NOMO-1 (cell line): Measurements from ENCODE around the gene KRTAP4-3.
"Not testable (repeated sequence)": the region's sequence is repeated elsewhere in the genome, so short reads cannot be mapped to it uniquely, and the experiment has no call there.

Source experiments
- DNase-seq, 2 experiments: peaks; one replicate each; lab custom pipeline; 2025; ENCODE audit not compliant: unreplicated experiment in 2 of 2; lab: John Stamatoyannopoulos, UW

The KRTAP4-3 gene

DNA sequence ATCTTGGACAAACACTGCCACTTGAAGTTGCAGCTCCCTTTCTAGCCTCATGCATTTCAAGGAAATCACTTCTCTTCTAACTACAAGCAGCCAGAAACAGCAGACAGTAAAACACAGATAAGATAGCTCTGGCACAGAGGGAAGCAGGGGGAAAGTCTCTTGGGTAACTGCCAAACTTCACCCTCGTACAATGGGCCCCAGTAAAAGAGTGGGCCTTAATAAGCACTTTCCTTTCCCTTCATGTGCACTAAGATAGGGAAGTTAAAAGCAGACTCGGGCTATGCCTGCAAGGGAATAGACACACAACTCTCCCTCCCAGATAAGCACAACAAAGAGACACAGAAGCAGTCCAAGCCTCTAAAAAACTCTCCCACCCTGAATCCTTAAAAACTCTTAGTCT lies 14.2 kb downstream of the KRTAP4-3 start:
- DNase-seq: no peak

DNA sequence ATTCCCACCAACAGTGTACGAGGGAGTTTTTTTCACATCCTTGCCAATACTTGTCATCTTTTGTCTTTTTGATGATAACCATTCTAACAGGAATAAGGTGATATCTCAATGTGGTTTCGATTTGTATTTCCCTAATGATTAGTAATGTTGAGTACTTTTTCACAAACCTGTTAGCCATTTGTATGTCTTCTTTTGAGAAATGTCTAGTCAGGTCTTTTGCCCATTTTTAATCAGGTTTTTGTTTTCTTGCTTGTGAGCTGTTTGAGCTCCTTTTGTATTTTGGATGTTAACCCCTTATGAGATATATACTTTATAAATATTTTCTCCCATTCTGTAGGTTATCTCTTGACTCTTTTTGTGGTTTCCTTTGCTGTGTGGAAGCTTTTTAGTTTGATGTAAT lies 16.5 kb downstream of the KRTAP4-3 start:
- no peak for DNase-seq

DNA sequence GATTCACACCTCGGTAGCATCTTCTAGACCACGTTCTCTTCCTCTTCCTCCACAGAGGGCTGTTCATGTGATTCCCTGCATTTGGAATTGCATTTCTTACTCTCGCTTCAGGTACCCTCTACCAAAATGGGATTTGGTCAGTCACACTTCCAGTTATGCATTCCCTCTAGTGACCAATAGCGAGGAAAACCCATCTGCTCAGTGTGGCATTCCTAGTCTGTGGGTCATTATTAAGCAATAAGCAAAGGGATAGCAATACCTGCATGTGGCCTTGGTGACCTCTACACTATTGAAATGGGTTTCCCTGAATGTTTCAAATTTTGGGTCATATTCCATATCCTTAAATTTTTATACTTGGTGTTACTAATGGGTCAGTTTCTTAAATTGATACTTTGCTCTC lies 18.0 kb downstream of the KRTAP4-3 start:
- DNase-seq: no peak

DNA sequence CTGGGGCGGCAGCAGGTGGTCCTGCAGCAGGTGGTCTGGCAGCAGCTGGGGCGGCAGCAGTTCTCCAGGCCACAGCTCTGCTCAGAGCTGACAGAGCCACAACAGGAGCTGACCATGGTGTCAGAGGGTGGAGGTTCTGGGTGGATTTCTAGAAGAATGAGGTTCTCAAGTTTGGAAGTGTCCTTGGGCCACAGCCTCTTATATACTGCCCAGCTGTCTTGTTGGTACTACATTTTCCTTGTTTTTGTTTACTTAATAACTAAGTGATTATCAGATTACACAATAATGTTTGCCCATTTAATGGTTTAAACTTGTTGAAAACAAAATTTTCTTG lies 18.4 kb downstream of the KRTAP4-3 start, which contains the start of gene KRTAP4-5:
KRTAP4-5 (minus strand) TSS at position 174 of the 334 bp plus-strand sequence; CDS start at position 116, 58 bp downstream.
- no peak for DNase-seq

DNA sequence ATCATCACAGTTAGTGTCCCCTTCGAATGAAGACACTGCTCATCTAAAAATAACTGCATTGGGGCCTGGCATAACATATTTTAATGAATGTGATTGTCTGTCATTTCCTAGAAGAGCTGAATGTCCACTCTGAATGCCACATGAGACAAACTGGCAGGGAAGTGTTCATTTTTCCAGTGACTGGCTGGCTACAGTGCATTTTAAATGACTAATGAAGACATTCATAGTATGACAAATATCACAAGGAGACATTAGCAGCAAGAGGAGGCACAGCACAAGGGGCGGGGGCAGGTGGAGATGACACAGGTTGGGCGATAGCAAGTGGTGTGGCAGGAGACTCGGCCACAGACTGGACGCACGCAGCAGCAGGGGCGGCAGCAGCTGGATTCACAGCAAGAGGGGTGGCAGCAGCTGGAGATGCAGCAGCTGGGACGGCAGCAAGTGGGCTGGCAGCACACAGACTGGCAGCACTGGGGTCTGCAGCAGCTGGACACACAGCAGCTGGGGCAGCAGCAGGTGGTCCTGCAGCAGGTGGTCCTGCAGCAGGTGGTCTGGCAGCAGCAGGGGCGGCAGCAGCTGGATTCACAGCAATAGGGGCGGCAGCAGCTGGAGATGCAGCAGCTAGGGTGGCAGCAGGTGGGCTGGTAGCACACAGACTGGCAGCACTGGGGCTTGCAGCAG lies 18.9 kb downstream of the KRTAP4-3 start:
- not testable (repeated sequence) for DNase-seq

DNA sequence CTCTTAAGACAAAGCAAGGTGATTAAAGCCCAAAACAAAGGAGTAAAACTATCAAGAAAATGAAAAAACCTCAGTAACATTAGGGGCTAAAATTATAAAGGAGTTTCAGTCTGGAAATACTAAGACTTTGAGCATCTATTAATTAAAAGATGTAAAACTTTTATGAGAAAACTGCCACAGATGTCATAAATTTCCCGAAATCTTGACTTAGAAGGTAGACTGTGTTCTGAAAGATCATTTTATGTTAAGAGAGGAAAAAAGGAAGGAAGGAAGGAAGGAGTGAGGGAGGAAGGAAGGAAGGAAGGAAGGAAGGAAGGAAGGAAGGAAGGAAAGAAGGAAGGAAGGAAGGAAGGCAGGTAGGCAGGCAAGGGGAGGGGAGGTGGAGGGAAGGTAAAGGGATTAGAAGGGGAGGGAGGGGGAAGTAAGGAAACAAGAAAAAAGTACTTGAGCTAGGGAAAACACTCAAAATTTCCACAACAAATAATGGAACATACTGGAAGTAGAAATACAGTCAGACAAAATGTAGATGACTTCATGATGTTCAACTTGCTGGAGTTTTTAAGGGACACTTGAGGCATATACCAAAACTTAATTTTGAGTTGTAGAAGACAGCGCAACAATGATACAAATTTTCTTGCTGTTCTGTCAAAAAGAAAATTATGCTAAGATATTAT lies 20.4 kb downstream of the KRTAP4-3 start:
- DNase-seq: no peak

DNA sequence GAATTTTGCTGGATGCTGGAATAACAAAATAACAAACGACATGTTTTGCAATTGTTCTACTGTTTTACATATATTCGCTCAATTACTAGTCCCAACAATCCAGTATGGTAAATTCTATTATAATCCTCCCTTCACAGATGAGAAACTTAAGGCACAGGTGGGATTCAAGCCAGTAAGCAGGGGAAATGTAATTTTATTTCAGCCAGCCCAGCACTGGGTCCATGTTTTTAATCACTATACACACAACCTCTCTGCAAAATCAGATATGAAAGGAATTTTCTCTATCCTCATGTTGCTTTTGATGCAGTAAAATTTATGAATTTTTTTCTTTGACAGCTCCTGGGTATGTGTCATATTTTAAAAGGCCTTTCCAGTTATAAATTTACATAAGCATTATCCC lies 22.8 kb downstream of the KRTAP4-3 start:
- DNase-seq: no peak

DNA sequence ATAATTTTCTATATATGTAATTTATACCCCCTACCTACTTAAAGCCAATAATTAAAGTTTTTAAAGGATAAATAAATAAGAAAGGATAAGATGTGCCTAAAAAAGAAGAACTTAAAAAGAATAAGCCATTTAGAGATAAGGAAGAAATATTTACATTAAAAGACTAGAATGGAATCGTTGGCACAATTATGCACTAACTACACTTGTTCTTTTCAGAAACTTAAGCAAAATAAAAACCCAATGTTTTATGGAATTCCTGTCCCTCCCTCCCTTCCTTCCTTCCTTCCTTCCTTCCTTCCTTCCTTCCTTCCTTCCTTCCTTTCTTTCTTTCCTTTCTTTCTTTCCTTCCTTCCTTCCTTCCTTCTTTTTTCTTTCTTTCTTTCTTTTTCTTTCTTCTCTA lies 23.2 kb downstream of the KRTAP4-3 start:
- no peak for DNase-seq

DNA sequence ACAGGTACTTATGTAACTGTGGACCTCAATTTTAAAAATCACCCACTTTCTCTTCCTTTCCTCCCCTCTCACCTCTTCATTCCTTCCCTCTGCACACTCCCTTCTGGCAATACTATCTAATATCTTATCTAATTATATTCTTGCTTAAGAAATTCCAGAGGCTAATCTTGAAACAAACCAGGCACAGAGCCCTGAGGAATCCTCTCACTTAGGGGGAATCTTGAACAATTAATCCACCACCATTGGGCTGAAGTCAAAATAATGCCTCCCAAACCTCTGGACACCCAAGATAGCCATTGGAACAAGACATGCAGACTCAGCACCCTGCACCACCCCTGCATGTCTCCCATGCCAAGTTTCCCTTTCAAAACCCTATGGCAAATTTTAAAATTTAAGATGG lies 26.7 kb downstream of the KRTAP4-3 start:
- no peak for DNase-seq

DNA sequence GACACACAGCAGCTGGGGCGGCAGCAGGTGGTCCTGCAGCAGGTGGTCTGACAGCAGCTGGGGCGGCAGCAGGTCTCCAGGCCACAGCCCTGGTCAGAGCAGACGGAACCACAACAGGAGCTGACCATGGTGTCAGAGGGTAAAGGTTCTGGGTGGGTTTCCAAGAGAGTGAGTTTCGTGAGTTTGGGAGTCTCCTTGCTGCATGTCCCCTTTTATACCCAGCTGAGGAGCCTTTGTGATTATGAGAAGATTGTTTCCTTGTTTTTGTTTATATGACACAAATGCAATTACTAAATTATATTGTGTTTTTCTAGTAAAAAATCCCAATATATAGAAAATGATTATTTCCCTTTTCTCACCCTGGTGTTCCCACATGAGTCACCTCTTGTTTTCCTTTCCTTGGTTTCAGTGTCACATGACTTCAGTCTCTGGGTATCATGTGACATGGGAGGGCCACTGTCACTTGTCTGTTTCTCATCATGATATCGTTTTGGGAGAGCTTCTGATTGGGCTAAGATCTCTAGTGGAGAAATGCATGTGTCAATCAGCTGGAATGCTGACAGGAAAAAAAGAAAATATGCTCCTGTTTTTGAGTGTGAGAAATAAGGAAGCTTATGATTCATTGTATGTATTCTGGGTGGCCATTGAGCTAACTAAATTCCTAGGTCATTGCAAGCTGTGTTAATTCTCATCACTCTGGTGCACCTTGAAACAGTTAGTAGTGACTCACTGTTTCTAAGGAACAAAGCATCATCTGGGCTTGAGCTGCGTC lies 27.5 kb downstream of the KRTAP4-3 start, which contains the start of gene KRTAP4-6:
KRTAP4-6 (minus strand) TSS at position 185 of the 772 bp plus-strand sequence; CDS start at position 128, 57 bp downstream.
- DNase-seq: no peak

DNA sequence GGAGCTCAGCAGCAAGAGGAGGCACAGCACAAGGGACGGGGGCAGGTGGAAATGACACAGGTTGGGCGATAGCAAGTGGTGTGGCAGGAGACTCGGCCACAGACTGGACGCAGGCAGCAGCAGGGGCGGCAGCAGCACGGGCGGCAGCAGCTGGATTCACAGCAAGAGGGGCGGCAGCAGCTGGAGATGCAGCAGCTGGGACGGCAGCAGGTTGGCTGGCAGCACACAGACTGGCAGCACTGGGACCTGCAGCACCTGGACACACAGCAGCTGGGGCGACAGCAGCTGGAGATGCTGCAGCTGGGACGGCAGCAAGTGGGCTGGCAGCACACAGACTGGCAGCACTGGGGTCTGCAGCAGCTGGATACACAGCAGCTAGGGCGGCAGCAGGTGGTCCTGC lies 28.2 kb downstream of the KRTAP4-3 start:
- DNase-seq: not testable (repeated sequence)

DNA sequence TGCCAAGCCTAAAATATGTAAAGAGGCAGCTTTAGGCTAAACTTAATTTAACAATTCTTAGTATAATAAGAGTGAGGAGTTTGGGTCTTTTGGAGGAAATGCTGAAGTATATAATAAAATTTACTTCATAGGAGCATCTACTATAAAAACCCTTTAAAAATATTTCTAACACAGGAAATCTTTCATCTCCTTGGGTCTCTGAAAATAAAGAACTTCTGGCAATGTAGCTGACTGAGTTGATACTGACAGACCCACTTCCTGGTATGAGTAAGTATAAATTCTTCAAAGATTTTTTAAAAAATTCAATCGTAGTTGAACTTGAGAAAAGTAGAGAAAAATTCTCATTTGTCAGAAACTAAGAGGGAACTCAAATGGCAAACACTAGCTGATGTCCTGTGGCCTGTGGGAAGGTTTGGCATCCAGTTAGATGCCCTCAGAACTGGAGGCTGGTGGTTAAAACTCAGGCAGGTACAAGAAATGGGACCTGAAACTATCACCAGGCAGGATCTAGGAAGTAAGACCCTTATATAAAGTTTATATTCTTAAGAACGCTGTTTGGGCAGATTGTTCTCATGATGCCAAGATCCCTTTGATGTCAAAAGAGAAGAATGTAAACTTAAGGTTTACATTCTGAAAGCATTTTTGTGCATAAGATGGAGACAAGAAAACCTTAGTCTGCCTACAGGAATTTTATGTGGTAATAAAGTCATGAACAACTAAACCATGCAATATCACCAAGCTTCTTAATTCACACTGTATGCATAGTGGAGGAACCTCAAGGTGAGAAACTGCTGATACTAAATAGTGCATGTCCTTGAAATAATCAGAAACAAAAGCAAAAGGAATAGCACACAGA lies 33.9 kb downstream of the KRTAP4-3 start:
- DNase-seq: no peak

DNA sequence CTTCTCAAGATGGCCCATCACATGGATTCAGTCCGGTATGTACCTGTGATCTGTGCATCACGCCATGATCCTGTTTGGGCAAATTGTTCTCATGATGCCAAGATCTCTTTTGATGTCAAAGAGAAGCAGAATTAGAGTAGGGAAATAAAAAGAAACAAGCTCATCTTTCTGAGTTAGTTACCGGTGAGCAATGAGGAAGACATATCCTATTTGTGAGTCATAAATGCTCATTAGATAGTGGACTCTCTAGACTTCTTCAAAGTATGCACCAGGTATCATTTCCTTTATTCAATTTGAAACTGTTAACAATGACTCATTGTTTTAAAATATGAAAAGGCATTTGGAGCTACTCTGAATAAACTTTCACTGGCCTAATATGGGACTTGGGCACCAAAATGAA lies 36.0 kb downstream of the KRTAP4-3 start:
- peak in 1 of 2 experiments; percentile 51 for DNase-seq

DNA sequence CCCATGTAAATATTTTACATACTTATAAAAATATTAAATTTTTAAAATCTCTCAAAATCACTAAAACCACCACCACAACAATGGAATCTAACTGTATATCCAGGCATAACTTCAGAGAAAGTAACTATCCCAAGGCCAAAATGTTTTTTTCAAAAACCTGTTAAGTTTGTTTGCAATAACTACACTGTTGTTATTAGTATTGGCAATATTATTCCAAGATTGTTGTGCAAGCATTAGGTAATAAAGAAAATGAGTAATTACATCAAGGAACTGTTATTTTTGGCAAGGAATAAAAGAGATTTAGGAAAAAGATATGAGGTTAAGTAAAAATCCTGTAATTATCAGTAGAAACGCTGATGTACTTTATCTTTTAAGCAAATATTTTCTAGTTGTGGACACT lies 40.6 kb downstream of the KRTAP4-3 start:
- no peak for DNase-seq

DNA sequence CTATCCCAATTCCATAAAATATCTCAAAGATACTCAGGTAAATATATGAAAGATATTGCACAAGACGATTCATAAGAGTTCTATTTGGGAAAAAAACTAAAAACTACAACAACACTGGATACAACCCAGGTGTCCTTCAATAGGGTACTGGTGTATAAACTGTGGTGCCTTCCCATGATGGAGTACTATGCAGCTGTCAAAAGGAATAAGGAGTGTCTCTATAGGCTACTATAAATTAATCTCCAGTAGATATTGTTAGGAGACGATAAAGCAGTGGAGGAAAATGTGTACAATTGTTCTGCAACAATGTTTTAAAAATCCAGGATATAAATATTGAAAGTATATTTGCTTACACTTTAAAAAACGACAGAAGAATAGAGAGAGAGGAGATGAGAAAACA lies 41.6 kb downstream of the KRTAP4-3 start:
- no peak for DNase-seq

DNA sequence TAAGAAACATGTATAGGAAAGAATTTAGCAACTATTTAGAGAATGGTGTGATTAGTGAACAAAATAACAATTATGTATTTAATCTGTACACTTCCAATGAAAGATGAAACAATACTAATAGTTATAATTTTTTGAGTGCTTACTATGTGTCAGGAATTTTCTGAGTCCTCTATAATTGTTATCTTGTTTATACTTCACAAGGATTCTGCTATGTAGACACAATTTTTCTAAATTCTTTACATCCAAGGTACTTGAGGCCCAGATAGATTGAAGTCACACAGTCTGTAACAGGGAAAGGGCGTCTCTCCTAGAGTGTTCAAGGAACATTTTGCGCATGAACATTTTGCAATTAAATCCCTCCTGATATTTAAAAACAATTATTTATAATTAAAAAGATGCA lies 43.0 kb downstream of the KRTAP4-3 start:
- DNase-seq: no peak

DNA sequence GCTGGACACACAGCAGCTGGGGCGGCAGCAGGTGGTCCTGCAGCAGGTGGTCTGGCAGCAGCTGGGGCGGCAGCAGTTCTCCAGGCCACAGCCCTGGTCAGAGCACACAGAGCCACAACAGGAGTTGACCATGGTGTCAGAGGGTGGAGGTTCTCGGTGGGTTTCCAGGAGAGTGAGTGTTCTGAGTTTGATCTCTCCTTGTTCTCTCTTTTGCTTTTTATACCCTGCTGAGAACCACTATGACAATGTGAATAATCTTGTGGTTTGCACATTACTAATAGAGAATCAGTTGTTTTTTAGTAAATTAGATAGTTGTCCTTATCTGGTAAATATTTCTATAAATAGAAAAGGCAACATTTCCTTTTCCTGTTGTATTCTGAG lies 44.0 kb downstream of the KRTAP4-3 start, which contains the start of gene KRTAP4-12:
KRTAP4-12 (minus strand) TSS at position 192 of the 381 bp plus-strand sequence; CDS start at position 132, 60 bp downstream.
- not testable (repeated sequence) for DNase-seq

DNA sequence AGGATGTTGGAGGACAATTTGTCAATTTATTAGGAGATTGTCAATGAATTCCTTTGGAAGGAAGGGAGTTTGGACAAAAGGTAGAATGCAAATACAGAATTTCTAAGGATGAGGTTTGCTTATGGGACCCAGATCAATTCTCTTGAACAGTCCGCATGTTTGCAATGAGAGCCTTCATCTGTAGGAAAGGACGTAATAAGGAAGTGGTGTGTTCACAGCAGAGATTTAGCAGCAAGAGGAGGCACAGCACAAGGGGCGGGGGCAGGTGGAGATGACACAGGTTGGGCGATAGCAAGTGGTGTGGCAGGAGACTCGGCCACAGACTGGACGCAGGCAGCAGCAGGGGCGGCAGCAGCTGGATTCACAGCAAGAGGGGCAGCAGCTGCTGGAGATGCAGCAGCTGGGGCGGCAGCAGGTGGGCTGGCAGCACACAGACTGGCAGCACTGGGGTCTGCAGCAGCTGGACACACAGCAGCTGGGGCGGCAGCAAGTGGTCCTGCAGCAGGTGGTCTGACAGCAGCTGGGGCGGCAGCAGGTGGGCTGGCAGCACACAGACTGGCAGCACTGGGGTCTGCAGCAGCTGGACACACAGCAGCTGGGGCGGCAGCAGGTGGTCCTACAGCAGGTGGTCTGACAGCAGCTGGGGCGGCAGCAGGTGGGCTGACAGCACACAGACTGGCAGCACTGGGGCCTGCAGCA lies 44.6 kb downstream of the KRTAP4-3 start:
- not testable (repeated sequence) for DNase-seq

DNA sequence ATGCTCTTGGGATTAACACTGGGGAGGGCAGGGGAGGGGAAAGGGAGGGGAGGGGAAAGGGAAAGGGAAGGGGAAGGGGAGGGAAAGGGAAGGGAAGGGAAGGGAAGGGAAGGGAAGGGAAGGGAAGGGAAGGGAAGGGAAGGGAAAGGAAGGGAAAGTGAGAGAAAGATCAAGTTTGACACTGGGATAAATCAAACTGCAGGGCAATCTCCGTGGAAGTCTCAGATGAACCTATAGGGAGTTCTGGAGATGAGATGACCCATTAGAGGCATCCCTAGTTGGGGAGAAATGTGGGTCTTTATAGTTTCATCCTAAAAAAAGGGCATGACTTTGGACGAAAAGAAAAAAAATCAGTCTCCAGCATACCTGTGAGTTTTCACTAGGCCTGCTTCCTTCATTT lies 46.3 kb downstream of the KRTAP4-3 start:
- DNase-seq: no peak
